CD8-positive, alpha-beta memory T cell (primary cell): Measurements from ENCODE around the gene RGS3. TPM values are rescaled to one million over a fixed set of nuclear protein-coding genes. Genes with fewer than 3 reads are reported as not detected.

Experiments used
- CTCF ChIA-PET: fragments of 350-600 bp; sonication (Branson Sonifier 250); formaldehyde crosslinking; loops from one replicate; lab custom pipeline; 2021; ENCODE audit warnings: antibody characterized with exemption; lab: Charles Lee
- POLR2A ChIA-PET: fragments of 350-600 bp; sonication (Branson Sonifier 250); formaldehyde crosslinking; loops from one replicate; lab custom pipeline; 2021; ENCODE audit warnings: antibody characterized with exemption; lab: Charles Lee
- DNase-seq, 5 donors: peaks; one replicate each; pipeline versions ENCODE4 v3.0.0 to v3.0.0-alpha.2; 2020 to 2022; ENCODE audit warnings: mixed read lengths in 1 of 5
- H3K27ac ChIP-seq: one replicate; pipeline ENCODE4 v1.7.0; 2013; ENCODE audit warnings: low read depth, mild to moderate bottlenecking, low read length, moderate library complexity
- H3K27me3 ChIP-seq: 2 replicates; pipeline ENCODE4 v1.7.0; 2013; ENCODE audit warnings: low read length, mild to moderate bottlenecking; ENCODE audit not compliant: insufficient read depth, poor library complexity, severe bottlenecking
- H3K36me3 ChIP-seq: 2 replicates; pipeline ENCODE4 v1.7.0; 2013; ENCODE audit warnings: mild to moderate bottlenecking, low read length, moderate library complexity; ENCODE audit not compliant: insufficient read depth
- H3K4me1 ChIP-seq: 2 replicates; pipeline ENCODE4 v1.7.0; 2013; ENCODE audit warnings: mild to moderate bottlenecking, low read length, moderate library complexity; ENCODE audit not compliant: insufficient read depth
- H3K4me3 ChIP-seq: 2 replicates; pipeline ENCODE4 v1.7.0; 2013; ENCODE audit warnings: mild to moderate bottlenecking, low read length
- H3K9me3 ChIP-seq: 2 replicates; pipeline ENCODE4 v1.7.0; 2013; ENCODE audit warnings: mild to moderate bottlenecking, low read length
- H3K27ac Mint-ChIP-seq, 8 donors: one replicate each; pipeline ENCODE4 v1.8.0; 2020 to 2021; ENCODE audit warnings: mixed read lengths in 8 of 8, mild to moderate bottlenecking in 6 of 8, inconsistent platforms in 3 of 8, moderate library complexity in 3 of 8
- H3K27me3 Mint-ChIP-seq, 2 donors: one replicate each; pipeline ENCODE4 v1.8.0; 2020 to 2021; ENCODE audit warnings: mixed read lengths in 2 of 2, mild to moderate bottlenecking in 1 of 2, moderate library complexity in 1 of 2
- H3K36me3 Mint-ChIP-seq, 3 donors: one replicate each; pipeline ENCODE4 v1.8.0; 2020 to 2021; ENCODE audit warnings: mixed read lengths in 3 of 3, inconsistent platforms in 1 of 3, mild to moderate bottlenecking in 1 of 3
- H3K4me1 Mint-ChIP-seq, 3 donors: one replicate each; pipeline ENCODE4 v1.8.0; 2020 to 2021; ENCODE audit warnings: mixed read lengths in 3 of 3, inconsistent platforms in 1 of 3, mild to moderate bottlenecking in 1 of 3
- H3K4me3 Mint-ChIP-seq, 7 donors: one replicate each; pipeline ENCODE4 v1.8.0; 2020 to 2021; ENCODE audit warnings: mixed read lengths in 7 of 7, mild to moderate bottlenecking in 6 of 7, moderate library complexity in 4 of 7, inconsistent platforms in 2 of 7
- H3K9me3 Mint-ChIP-seq, 5 donors: one replicate each; pipeline ENCODE4 v1.8.0; 2020 to 2022; ENCODE audit warnings: mixed read lengths in 5 of 5, mild to moderate bottlenecking in 3 of 5, moderate library complexity in 2 of 5, inconsistent platforms in 1 of 5
- polyA plus RNA-seq: library from polyadenylated mRNA; unstranded; fragments of 300-500 nt; fragmentation: Illumina TruSeq; gene quantifications from one replicate; pipeline ENCODE4 v1.2.3, GENCODE V29; 2021
- total RNA-seq, 2 experiments: library from RNA; stranded (reverse); gene quantifications; one replicate each; pipeline ENCODE4 v1.2.3, GENCODE V29; 2021

RGS3 gene
- total and polyA plus RNA-seq, 3 experiments from 2014 or later, result 59.8 to 91.2 (median 89.2) TPM

DNA sequence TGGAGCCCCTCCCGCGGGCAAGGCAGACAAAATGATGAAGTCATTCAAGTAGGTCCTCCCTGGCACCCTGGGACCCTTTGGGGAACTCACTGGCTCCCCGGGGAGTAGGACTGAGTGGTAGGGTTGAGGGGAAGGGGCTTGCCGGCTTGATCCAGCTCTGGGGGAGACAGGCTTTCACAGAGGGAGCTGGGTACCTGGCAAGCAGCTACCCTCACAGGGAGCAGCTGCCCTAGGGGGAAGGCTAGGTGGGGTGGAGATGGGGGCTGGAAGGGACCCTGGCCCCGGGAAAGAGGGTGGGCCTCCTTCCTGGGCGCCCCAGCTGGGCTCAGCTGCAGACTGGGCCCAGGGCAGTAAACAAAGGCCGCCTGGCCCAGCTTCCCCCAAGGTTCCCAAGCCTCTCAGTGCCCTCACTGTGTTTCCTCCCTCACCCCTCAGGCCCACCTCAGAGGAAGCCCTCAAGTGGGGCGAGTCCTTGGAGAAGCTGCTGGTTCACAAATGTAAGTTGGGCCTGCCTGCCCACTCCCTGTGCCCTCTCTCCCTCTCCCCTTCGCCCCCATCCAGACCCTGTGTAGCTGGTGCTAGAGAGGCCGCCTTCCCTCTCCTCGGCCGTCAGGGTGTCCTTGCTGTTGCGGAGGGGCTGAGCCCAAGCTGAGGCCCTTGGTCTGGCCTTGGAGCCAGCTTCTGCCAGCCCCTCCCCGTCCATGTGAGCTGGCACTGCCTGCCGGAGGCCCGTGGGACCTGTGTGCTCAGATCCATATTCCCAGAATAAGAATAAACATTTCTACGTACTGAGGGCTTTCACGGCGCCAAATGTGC is 131.2 kb downstream of the RGS3 start:
- no peaks in the 10 kb centered on the region for H3K9me3 ChIP-seq
- no peaks in the 10 kb centered on the region for H3K27me3 ChIP-seq
- H3K4me1 ChIP-seq, result peaks cover 1% of the 10 kb centered on the region
- H3K36me3 Mint-ChIP-seq, result peaks cover 0 to 69% (median 4%) of the 10 kb centered on the region in 3 donors
- H3K36me3 ChIP-seq, result no peaks in the 10 kb centered on the region
- CTCF ChIA-PET, result interaction anchor here (1.3 to 2.8 kb wide), 4 partner anchors 10 to 148 kb away, joined by 5 to 9 read pairs (median 6); no protein-coding TSS in a partner anchor
- H3K27me3 Mint-ChIP-seq, result peaks cover 0 to 2% of the 10 kb centered on the region in 2 donors
- peak overlapping the region in 1 of 8 donors; percentile 88 for H3K27ac Mint-ChIP-seq
- DNase-seq, result peak in 1 of 5 donors; percentile 36
- no peak overlapping the region for H3K27ac ChIP-seq
- POLR2A ChIA-PET, result no interaction called here
- no peak overlapping the region for H3K4me3 ChIP-seq
- peaks cover 6 to 16% (median 14%) of the 10 kb centered on the region in 3 donors for H3K4me1 Mint-ChIP-seq
- no peak overlapping the region for H3K4me3 Mint-ChIP-seq
- H3K9me3 Mint-ChIP-seq, result no peaks in the 10 kb centered on the region

- Histone ChIP-seq H3K36me3 (no peaks in the 10 kb centered on the region), H3K9me3 (no peaks in the 10 kb centered on the region), H3K27me3 (no peaks in the 10 kb centered on the region), H3K4me3 (no peak overlapping the region), H3K4me1 (no peaks in the 10 kb centered on the region), H3K27ac (no peak overlapping the region)
- peaks cover 4 to 11% (median 7%) of the 10 kb centered on the region in 3 donors for H3K4me1 Mint-ChIP-seq
- H3K27ac Mint-ChIP-seq, result peak overlapping the region in 2 of 8 donors; percentile 23 to 71
- peaks cover 0 to 59% (median 4%) of the 10 kb centered on the region in 3 donors for H3K36me3 Mint-ChIP-seq
- POLR2A ChIA-PET, result no interaction called here
- H3K27me3 Mint-ChIP-seq, result peaks cover 0 to 2% of the 10 kb centered on the region in 2 donors
- no peak overlapping the region for H3K4me3 Mint-ChIP-seq
- no peaks in the 10 kb centered on the region for H3K9me3 Mint-ChIP-seq
- no peak for DNase-seq
- CTCF ChIA-PET, result interaction anchor here (0.7 kb wide), 1 partner anchor 15 kb away, joined by 4 read pairs; no protein-coding TSS in a partner anchor
Observed at GRCh38 chr9:113596616-113597320, 133.2 kb downstream of the RGS3 start.

GRCh38 chr9:113597390-113598241 is 134.1 kb downstream of the RGS3 start:
- peaks cover 3 to 12% (median 5%) of the 10 kb centered on the region in 3 donors for H3K4me1 Mint-ChIP-seq
- Histone ChIP-seq H3K4me1 (no peaks in the 10 kb centered on the region), H3K9me3 (no peaks in the 10 kb centered on the region), H3K27ac (no peak overlapping the region), H3K36me3 (no peaks in the 10 kb centered on the region), H3K27me3 (no peaks in the 10 kb centered on the region), H3K4me3 (no peak overlapping the region)
- ChIA-PET CTCF (no interaction called here), POLR2A (no interaction called here)
- peaks cover 0 to 54% (median 4%) of the 10 kb centered on the region in 3 donors for H3K36me3 Mint-ChIP-seq
- DNase-seq, result no peak
- no peaks in the 10 kb centered on the region for H3K9me3 Mint-ChIP-seq
- no peak overlapping the region for H3K4me3 Mint-ChIP-seq
- peaks cover 0 to 2% of the 10 kb centered on the region in 2 donors for H3K27me3 Mint-ChIP-seq
- H3K27ac Mint-ChIP-seq, result peak overlapping the region in 1 of 8 donors; percentile 50

- H3K9me3 Mint-ChIP-seq, result no peaks in the 10 kb centered on the region
- ChIA-PET POLR2A (no interaction called here), CTCF (no interaction called here)
- Histone ChIP-seq H3K4me1 (no peaks in the 10 kb centered on the region), H3K27ac (no peak overlapping the region), H3K36me3 (no peaks in the 10 kb centered on the region), H3K4me3 (no peak overlapping the region), H3K27me3 (no peaks in the 10 kb centered on the region), H3K9me3 (no peaks in the 10 kb centered on the region)
- peaks cover 0 to 2% of the 10 kb centered on the region in 2 donors for H3K27me3 Mint-ChIP-seq
- peaks cover 0 to 49% (median 4%) of the 10 kb centered on the region in 3 donors for H3K36me3 Mint-ChIP-seq
- H3K4me1 Mint-ChIP-seq, result peaks cover 0 to 9% (median 3%) of the 10 kb centered on the region in 3 donors
- H3K4me3 Mint-ChIP-seq, result no peak overlapping the region
- peak overlapping the region in 2 of 8 donors; percentile 22 to 78 for H3K27ac Mint-ChIP-seq
- no peak for DNase-seq
Observed at GRCh38 chr9:113598451-113598850, 134.9 kb downstream of the RGS3 start.

DNA sequence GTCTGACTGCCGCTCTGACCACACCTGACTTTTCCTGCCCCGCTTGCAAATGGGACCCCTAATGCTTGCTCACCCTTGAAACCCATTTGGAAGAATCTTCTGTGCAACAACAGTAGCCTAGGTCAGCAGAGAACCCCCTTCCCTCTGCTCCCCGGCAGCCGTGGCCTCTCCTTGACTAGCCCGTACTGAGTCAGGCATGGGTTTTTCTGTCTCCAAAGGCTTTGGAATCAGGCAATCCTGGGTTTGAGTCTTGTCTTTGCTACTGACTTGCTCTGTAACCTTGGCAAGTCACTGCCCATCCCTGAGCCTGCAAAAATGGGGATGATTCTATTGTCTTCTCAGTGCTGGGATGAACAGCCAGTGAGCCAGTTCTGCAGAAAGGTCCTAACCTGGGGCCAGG is 135.4 kb downstream of the RGS3 start:
- Mint-ChIP-seq H3K4me1 (peaks cover 0 to 9% (median 3%) of the 10 kb centered on the region in 3 donors), H3K27ac (peak overlapping the region in 3 of 8 donors; percentile 22 to 87 (median 74)), H3K36me3 (peaks cover 0 to 45% (median 4%) of the 10 kb centered on the region in 3 donors), H3K4me3 (no peak overlapping the region), H3K27me3 (peaks cover 0 to 2% of the 10 kb centered on the region in 2 donors), H3K9me3 (no peaks in the 10 kb centered on the region)
- H3K4me3 ChIP-seq, result no peak overlapping the region
- DNase-seq, result no peak
- H3K27me3 ChIP-seq, result no peaks in the 10 kb centered on the region
- ChIA-PET CTCF (no interaction called here), POLR2A (no interaction called here)
- no peak overlapping the region for H3K27ac ChIP-seq
- no peaks in the 10 kb centered on the region for H3K36me3 ChIP-seq
- H3K9me3 ChIP-seq, result no peaks in the 10 kb centered on the region
- no peaks in the 10 kb centered on the region for H3K4me1 ChIP-seq

GRCh38 chr9:113599646-113600022 is 136.1 kb downstream of the RGS3 start:
- Histone ChIP-seq H3K27me3 (no peaks in the 10 kb centered on the region), H3K9me3 (no peaks in the 10 kb centered on the region), H3K4me3 (no peak overlapping the region), H3K27ac (no peak overlapping the region), H3K4me1 (no peaks in the 10 kb centered on the region), H3K36me3 (no peaks in the 10 kb centered on the region)
- CTCF ChIA-PET, result interaction anchor here (1.3 kb wide), 1 partner anchor 58 kb away, joined by 3 read pairs; no protein-coding TSS in a partner anchor
- peak overlapping the region in 1 of 8 donors; percentile 11 for H3K27ac Mint-ChIP-seq
- H3K9me3 Mint-ChIP-seq, result no peaks in the 10 kb centered on the region
- H3K36me3 Mint-ChIP-seq, result peaks cover 0 to 41% (median 4%) of the 10 kb centered on the region in 3 donors
- DNase-seq, result no peak
- H3K4me3 Mint-ChIP-seq, result no peak overlapping the region
- peaks cover 0 to 9% (median 3%) of the 10 kb centered on the region in 3 donors for H3K4me1 Mint-ChIP-seq
- POLR2A ChIA-PET, result no interaction called here
- peaks cover 0 to 2% of the 10 kb centered on the region in 2 donors for H3K27me3 Mint-ChIP-seq

GRCh38 chr9:113600023-113600823 is 136.7 kb downstream of the RGS3 start:
- Mint-ChIP-seq H3K27ac (peak overlapping the region in 3 of 8 donors; percentile 11 to 17 (median 12)), H3K36me3 (peaks cover 0 to 35% (median 4%) of the 10 kb centered on the region in 3 donors), H3K9me3 (no peaks in the 10 kb centered on the region), H3K4me1 (peaks cover 0 to 9% (median 3%) of the 10 kb centered on the region in 3 donors), H3K4me3 (no peak overlapping the region), H3K27me3 (peaks cover 0 to 2% of the 10 kb centered on the region in 2 donors)
- POLR2A ChIA-PET, result no interaction called here
- Histone ChIP-seq H3K4me3 (no peak overlapping the region), H3K9me3 (no peaks in the 10 kb centered on the region), H3K4me1 (no peaks in the 10 kb centered on the region), H3K36me3 (no peaks in the 10 kb centered on the region), H3K27ac (no peak overlapping the region), H3K27me3 (no peaks in the 10 kb centered on the region)
- no peak for DNase-seq
- CTCF ChIA-PET, result interaction anchor here (1.3 kb wide), 1 partner anchor 58 kb away, joined by 3 read pairs; no protein-coding TSS in a partner anchor
